A673 (cell line): Measurements from ENCODE around the gene FBXO34.

Experiments used
- CTCF ChIP-seq: fragments of 300-800, 200-600 bp; sonication (generic); conservative IDR thresholded peaks from 2 replicates; pipeline ENCODE4 v1.5.1; 2017; ENCODE audit warnings: low read depth, mild to moderate bottlenecking, antibody characterized with exemption, low read length, moderate library complexity, mixed read lengths
- EZH2 ChIP-seq: fragments of 200-600 bp; sonication (generic); IDR thresholded peaks from 2 replicates; pipeline ENCODE4 v1.6.1; 2017; ENCODE audit warnings: borderline replicate concordance, low read depth, mild to moderate bottlenecking, mixed read lengths, antibody characterized with exemption, low read length; ENCODE audit not compliant: poor library complexity, severe bottlenecking

- TF ChIP-seq CTCF: no peak
- TF ChIP-seq EZH2: no peak
Observed at GRCh38 chr14:55272922-55273321, 1.7 kb downstream of the FBXO34 start.
